ENCODE results near the gene RPRD1B. TPM values are rescaled to one million over a fixed set of nuclear protein-coding genes. Genes with fewer than 3 reads are reported as not detected.

The RPRD1B gene
- total and polyA plus RNA-seq, 2 of the 13 experiments (the other 11 are each of a cell fraction or from before 2014, with no cell fraction given), result 31.1 to 41.5 TPM

GRCh38 chr20:38073307-38074071 lies 39.9 kb downstream of the RPRD1B start (continued):
- TF ChIP-seq AHDC1 (CRISPR knock-in tag; IDR thresholded peaks at IDR 0.05; ENCODE audit: borderline replicate concordance) (no peak), ZNF460 (CRISPR knock-in tag; IDR thresholded peaks at IDR 0.05; ENCODE audit: borderline replicate concordance) (no peak), ZNF10 (CRISPR knock-in tag; IDR thresholded peaks at IDR 0.05; ENCODE audit: borderline replicate concordance, low read depth) (no peak), ZHX1 (CRISPR knock-in tag; IDR thresholded peaks at IDR 0.05; ENCODE audit: low read depth) (no peak), MIXL1 (CRISPR knock-in tag; IDR thresholded peaks at IDR 0.05) (no peak), FOXP4 (CRISPR knock-in tag; IDR thresholded peaks at IDR 0.05) (0 out of 2 replicates have a peak, but pooled peaks have one; percentile 15), KDM4B (CRISPR knock-in tag; IDR thresholded peaks at IDR 0.05) (0 out of 2 replicates have a peak, but pooled peaks have one; percentile 21), CREB3 (CRISPR knock-in tag; IDR thresholded peaks at IDR 0.05) (0 out of 2 replicates have a peak, but pooled peaks have one; percentile 27), PRDM4 (CRISPR knock-in tag; IDR thresholded peaks at IDR 0.05; ENCODE audit: borderline replicate concordance) (no peak), ZNF501 (CRISPR knock-in tag; IDR thresholded peaks at IDR 0.05) (no peak), ZFYVE20 (CRISPR knock-in tag; IDR thresholded peaks at IDR 0.05; ENCODE audit: borderline replicate concordance, low read depth) (no peak), CBX5 (CRISPR knock-in tag; IDR thresholded peaks at IDR 0.05; ENCODE audit: borderline replicate concordance) (no peak), ZFP37 (CRISPR knock-in tag; IDR thresholded peaks at IDR 0.05; ENCODE audit: borderline replicate concordance) (no peak; the same call in 1 of the 2 replicates), U2AF2 (IDR thresholded peaks at IDR 0.05; ENCODE audit: low read depth, low read length) (no peak)
